Epithelial cell of esophagus (primary cell): ENCODE data around the gene CERS6.

Experiments
- DNase-seq: peaks from one replicate; pipeline ENCODE4 v3.0.0; 2010; ENCODE audit warnings: low read depth
- H3K4me3 ChIP-seq: 2 replicates; pipeline ENCODE4 v1.5.1; 2011; ENCODE audit warnings: mild to moderate bottlenecking, low read length, control low read depth
- TF ChIP-seq, protein P1 (sequence below): IDR thresholded peaks from 2 replicates; pipeline ENCODE4 v1.5.1; 2011; ENCODE audit warnings: low read depth, mild to moderate bottlenecking, low read length, control low read depth, inconsistent platforms; ENCODE audit not compliant: insufficient read depth; ENCODE audit errors: missing control alignments

Gene CERS6

DNA sequence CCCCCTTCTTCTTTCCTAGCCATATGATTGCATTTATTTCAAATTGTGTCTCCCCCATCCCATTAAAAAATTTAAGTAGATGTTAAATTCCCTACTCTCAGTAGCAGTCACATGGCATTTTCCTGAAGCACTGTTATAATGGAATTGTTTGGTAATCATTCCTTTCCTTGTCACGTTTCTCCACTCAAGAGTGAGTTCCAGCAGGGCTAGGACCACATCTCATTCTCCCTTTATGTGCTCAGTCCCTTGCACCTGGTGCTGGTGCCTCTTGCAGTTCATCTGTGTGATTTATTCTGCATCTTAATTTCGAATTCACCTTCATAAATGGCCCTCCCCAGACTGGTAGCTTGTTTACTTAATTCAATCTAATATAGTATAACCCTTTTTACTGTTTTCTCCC lies 276.0 kb downstream of the CERS6 start:
- no peak overlapping the region for H3K4me3 ChIP-seq
- no peak for DNase-seq
- TF ChIP-seq, protein P1, sequence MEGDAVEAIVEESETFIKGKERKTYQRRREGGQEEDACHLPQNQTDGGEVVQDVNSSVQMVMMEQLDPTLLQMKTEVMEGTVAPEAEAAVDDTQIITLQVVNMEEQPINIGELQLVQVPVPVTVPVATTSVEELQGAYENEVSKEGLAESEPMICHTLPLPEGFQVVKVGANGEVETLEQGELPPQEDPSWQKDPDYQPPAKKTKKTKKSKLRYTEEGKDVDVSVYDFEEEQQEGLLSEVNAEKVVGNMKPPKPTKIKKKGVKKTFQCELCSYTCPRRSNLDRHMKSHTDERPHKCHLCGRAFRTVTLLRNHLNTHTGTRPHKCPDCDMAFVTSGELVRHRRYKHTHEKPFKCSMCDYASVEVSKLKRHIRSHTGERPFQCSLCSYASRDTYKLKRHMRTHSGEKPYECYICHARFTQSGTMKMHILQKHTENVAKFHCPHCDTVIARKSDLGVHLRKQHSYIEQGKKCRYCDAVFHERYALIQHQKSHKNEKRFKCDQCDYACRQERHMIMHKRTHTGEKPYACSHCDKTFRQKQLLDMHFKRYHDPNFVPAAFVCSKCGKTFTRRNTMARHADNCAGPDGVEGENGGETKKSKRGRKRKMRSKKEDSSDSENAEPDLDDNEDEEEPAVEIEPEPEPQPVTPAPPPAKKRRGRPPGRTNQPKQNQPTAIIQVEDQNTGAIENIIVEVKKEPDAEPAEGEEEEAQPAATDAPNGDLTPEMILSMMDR = no peak

DNA sequence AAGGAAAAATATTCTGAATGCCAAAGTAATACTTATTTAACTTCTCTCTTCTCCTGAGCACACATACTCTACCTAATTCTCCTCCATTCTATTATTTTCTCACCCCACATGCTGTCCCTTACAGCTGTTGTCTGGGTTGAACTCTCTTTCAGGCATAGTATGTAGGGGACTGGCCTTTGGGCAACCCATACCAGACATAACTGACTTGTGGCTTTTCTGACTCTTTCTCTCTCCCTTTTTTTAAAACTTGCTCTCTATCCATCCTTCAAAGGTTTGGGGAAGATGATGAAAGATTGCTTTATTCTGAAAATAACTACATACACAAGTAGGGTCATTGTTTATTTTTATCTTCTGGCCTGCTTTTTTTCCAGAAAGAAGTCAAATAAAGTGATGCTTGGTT lies 276.4 kb downstream of the CERS6 start:
- TF ChIP-seq, protein P1 = no peak
- H3K4me3 ChIP-seq = no peak overlapping the region
- no peak for DNase-seq

DNA sequence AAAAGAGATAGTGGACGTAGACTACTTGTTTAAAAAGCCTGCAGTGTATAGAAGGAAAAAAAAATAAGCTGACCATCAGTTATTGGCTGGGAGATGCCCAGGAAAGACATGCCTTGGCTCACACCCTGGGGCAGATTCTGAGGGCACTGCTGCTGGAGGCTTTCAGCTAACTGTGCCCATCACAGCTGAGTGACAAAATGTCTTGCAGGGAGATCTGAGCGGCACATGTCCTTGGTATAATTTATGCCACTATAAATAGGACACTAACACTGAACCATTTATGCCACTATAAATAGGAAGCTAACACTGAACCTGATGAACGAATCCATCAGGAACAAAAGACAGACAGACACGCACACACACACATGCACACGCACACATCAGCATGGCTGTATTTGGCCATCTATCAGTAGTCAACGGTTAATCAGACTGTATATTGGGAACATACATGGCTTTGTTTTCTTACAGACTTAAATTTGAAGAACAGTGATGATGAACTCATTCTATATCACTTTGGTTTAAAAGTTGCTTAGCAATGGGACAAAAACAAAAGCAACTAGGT lies 278.2 kb downstream of the CERS6 start:
- DNase-seq = no peak
- TF ChIP-seq, protein P1 = no peak

DNA sequence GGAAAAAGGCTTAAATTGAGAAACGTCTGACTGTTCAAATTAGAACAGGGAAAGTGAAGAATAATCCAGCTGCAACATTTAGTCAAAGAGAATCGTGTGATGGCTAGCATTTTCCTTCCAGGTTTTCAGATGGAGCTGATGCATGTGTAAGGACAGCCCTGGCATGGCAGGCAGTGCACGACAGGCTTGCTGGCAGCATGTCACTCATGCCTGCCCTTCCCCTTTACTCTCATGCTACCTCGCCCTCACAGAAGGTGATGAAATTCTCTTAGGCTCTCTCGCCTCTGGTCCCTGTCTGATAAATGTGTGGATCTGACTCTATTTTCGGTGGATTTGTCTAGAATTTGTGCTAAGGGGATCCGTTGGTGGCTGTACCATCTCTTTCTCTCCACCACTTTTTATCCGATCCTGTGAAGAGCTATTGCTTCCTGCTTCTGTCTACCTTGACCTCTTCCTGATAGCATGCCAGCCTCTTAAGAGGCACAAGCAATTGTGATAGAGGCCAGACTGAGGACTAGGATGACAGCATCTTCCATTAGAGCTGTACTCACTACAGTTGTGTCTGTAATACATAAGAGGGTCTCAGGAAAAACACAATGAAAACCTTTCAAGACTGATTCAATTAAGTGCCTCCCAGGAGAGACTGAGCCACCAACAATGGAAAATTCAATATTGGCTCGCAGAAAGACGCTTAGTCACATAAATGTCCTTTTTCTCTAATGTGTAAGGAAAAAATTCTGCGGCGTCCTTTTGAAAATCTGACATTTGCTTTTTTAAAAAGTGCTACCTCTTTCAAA lies 280.8 kb downstream of the CERS6 start:
- TF ChIP-seq, protein P1 = no peak
- peak; percentile 26 for DNase-seq

More for the DNA sequence above, 278.2 kb downstream of the CERS6 start:
- H3K4me3 ChIP-seq = no peak overlapping the region

DNA sequence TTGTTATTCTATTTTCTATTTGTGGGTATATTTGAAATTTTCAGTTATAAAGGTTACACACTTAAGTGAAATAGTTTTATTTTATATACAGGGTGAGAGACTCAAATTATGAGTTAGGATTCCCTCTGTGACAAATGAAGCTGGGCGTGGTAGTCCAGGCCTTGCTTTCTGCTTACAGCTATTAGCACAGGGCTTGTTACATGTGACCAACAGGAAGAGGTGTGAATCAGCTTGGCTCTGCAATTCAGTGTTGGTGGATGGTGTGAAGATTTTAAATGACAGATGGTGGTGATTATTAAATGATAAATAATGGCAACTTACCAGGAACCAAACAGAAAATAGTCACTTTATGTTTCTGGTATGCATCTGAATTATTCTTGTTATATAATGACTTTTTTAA lies 282.0 kb downstream of the CERS6 start:
- DNase-seq = peak; percentile 79
- no peak overlapping the region for H3K4me3 ChIP-seq
- TF ChIP-seq, protein P1 = no peak

More for the DNA sequence above, 280.8 kb downstream of the CERS6 start:
- no peak overlapping the region for H3K4me3 ChIP-seq

DNA sequence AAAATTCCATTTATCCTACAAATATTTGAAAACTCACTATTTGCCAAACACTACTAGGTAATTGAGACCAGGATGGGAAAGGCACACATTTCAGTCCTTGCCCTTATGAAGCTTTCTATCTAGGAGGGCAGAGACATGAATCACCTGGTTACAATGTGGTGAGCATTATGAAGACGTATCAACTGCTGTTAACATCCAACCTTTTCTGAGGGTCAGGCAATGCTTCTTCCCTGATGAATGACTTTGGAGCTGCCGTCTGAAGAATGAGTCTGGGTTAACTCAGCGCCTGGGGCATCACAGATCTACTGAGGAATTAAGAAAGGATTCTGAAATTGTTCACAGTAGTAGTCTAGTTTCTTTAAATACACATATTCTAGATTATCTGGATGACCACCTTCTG lies 284.3 kb downstream of the CERS6 start:
- DNase-seq = peak; percentile 6
- TF ChIP-seq, protein P1 = no peak
- no peak overlapping the region for H3K4me3 ChIP-seq
